ENCODE data around the gene DNAH14. TPM values are rescaled to one million over a fixed set of nuclear protein-coding genes. Genes with fewer than 3 reads are reported as not detected.

The DNAH14 gene
- total and polyA plus RNA-seq, 10 of the 15 experiments (the other 5 are each of a cell fraction or from before 2014, with no cell fraction given), result 2.0 to 7.9 (median 4.8) TPM

GRCh38 chr1:224988042-224988441, 58.6 kb downstream of the DNAH14 start (continued):
- TF ChIP-seq PBX3 (IDR thresholded peaks at IDR 0.05; ENCODE audit: insufficient replicate concordance, low read depth, low read length) (no peak), HDAC6 (IDR thresholded peaks at IDR 0.05; ENCODE audit: unreplicated experiment) (no peak), IKZF1 (conservative IDR thresholded peaks at IDR 0.05) (no peak), POU2F2 (IDR thresholded peaks at IDR 0.05; ENCODE audit: borderline replicate concordance, low read depth, low read length) (no peak), CTCF (IDR thresholded peaks at IDR 0.05 in 2 of 3, conservative IDR thresholded peaks at IDR 0.05 in 1 of 3; ENCODE audit: control insufficient read depth in 2 of 3, extremely low read depth in 1 of 3, insufficient read depth in 1 of 3, low read depth in 3 of 3, low read length in 3 of 3) (no peak), JUND (IDR thresholded peaks at IDR 0.05; ENCODE audit: low read depth, low read length) (no peak), RCOR1 (conservative IDR thresholded peaks at IDR 0.05; ENCODE audit: low read depth, low read length) (no peak), SREBF2 (IDR thresholded peaks at IDR 0.05; ENCODE audit: low read length) (no peak)

GRCh38 chr1:224989615-224990014, 60.1 kb downstream of the DNAH14 start:
- intact Hi-C loops (cut with micrococcal nuclease; ENCODE audit: unreplicated experiment) (no loop called here), in situ Hi-C loops (cut with MboI) (no loop called here)
- Histone ChIP-seq H3K4me1 (ENCODE audit: control insufficient read depth, insufficient read depth, low read length) (no peaks in the 10 kb centered on the region), H3K4me2 (ENCODE audit: control insufficient read depth, insufficient read depth) (no peak overlapping the region), H3K4me3 (no peak overlapping the region), H3K27me3 (replicated peaks in 1 of 2; ENCODE audit: control insufficient read depth in 2 of 2, insufficient read depth in 2 of 2, low read length in 1 of 2) (no peaks in the 10 kb centered on the region), H3K27ac (ENCODE audit: control insufficient read depth, insufficient read depth) (no peak overlapping the region), H4K20me1 (ENCODE audit: control insufficient read depth, insufficient read depth) (no peaks in the 10 kb centered on the region), H3K9ac (ENCODE audit: control insufficient read depth, insufficient read depth, low read length) (no peak overlapping the region), H3K9me3 (replicated peaks; ENCODE audit: control insufficient read depth, insufficient read depth, low read length) (no peaks in the 10 kb centered on the region), H2AFZ (ENCODE audit: control insufficient read depth, low read depth, low read length) (no peak overlapping the region), H3K36me3 (ENCODE audit: control insufficient read depth in 2 of 2, insufficient read depth in 2 of 2, low read length in 1 of 2) (no peaks in the 10 kb centered on the region), H3K79me2 (ENCODE audit: control insufficient read depth, insufficient read depth, low read length) (no peaks in the 10 kb centered on the region)
- POLR2A ChIA-PET, result no interaction called here
- TF ChIP-seq RBBP5 (conservative IDR thresholded peaks at IDR 0.05), result no peak
- no peak for TF ChIP-seq MAX (IDR thresholded peaks at IDR 0.05; ENCODE audit: low read depth, low read length)
- no peak for TF ChIP-seq POLR2AphosphoS2 (IDR thresholded peaks at IDR 0.05; ENCODE audit: low read depth, low read length)
- TF ChIP-seq HSF1 (IDR thresholded peaks at IDR 0.05; ENCODE audit: low read depth, low read length), result no peak
- TF ChIP-seq RAD51 (IDR thresholded peaks at IDR 0.05), result peak; percentile 54; the same call in 1 of the 2 replicates
- no peak for TF ChIP-seq FOXK2 (IDR thresholded peaks at IDR 0.05)
- TF ChIP-seq WRNIP1 (IDR thresholded peaks at IDR 0.05; ENCODE audit: borderline replicate concordance, low read depth, low read length), result no peak
- TF ChIP-seq ELK1 (IDR thresholded peaks at IDR 0.05; ENCODE audit: low read depth, low read length), result no peak
- SMC1A ChIA-PET (ENCODE audit: uncharacterized antibody, unreplicated experiment), result no interaction called here
- DNase-seq (ENCODE audit: low read depth, low spot score), result no peak
- BruUV-seq (replicated peaks), result no TSS peak
- WGBS (ENCODE audit: insufficient coverage, insufficient replicate concordance, low lambda C conversion rate, missing lambda C conversion rate), result 4% methylated on average over 1 of the region's 1 CpG
- FAIRE-seq, result no peak
- CTCF ChIA-PET, result no interaction called here
- ATAC-seq, result no peak
- RAD21 ChIA-PET (ENCODE audit: unreplicated experiment), result no interaction called here

Measured in GM12878 (cell line).